Esophagus muscularis mucosa (tissue), 4 donors: ENCODE results near the gene PLEKHA6. TPM values are rescaled to one million over a fixed set of nuclear protein-coding genes. Genes with fewer than 3 reads are reported as not detected.

Experiments
- DNase-seq: peaks from one replicate; pipeline ENCODE4 v3.0.0-alpha.2; 2017; ENCODE audit errors: extremely low spot score
- H3K27ac ChIP-seq, 4 donors: fragments of 200-600 bp; sonication (generic); replicated peaks in 1 of 4; 1 replicate in 3 of 4; 2 replicates in 1 of 4; pipeline ENCODE4 v1.5.1; 2016 to 2019; ENCODE audit warnings: mild to moderate bottlenecking in 1 of 4
- H3K27me3 ChIP-seq, 4 donors: fragments of 200-600 bp; sonication (generic); one replicate each; pipeline versions ENCODE4 v1.5.1 to v1.6.0; 2016 to 2019
- H3K36me3 ChIP-seq, 4 donors: fragments of 200-600 bp; sonication (generic); one replicate each; pipeline ENCODE4 v1.5.1; 2016 to 2019
- H3K4me1 ChIP-seq, 4 donors: fragments of 200-600 bp; sonication (generic); one replicate each; pipeline ENCODE4 v1.5.1; 2016 to 2019
- H3K4me3 ChIP-seq, 4 donors: fragments of 200-600 bp; sonication (generic); 1 replicate in 2 of 4; 2 replicates in 2 of 4; pipeline ENCODE4 v1.5.1; 2016 to 2019; ENCODE audit warnings: mild to moderate bottlenecking in 4 of 4, moderate library complexity in 1 of 4
- H3K9me3 ChIP-seq, 4 donors: fragments of 200-600 bp; sonication (generic); 1 replicate in 3 of 4; 2 replicates in 1 of 4; pipeline ENCODE4 v1.5.1; 2016 to 2019
- EP300 ChIP-seq: sonication (generic); formaldehyde crosslinking; IDR thresholded peaks from one replicate; pipeline ENCODE4 v1.6.1; 2017; ENCODE audit warnings: antibody characterized with exemption
- POLR2A ChIP-seq: fragments of 450-650 bp; IDR thresholded peaks from one replicate; pipeline ENCODE4 v1.6.1; 2017; ENCODE audit warnings: antibody characterized with exemption, moderate library complexity, mild to moderate bottlenecking, low read depth
- POLR2AphosphoS5 ChIP-seq, 2 donors: sonication (generic); formaldehyde crosslinking; IDR thresholded peaks; one replicate each; pipeline ENCODE4 v1.6.1; 2017; ENCODE audit warnings: antibody characterized with exemption in 2 of 2
- WGBS: methylation state at CpG from one replicate; pipeline ENCODE4 v1.1.5; 2018; 5-methylcytosine and 5-hydroxymethylcytosine counted together
- intact Hi-C: fragments of 100-400 bp; cut with DNase I; formaldehyde crosslinking; loops from one replicate; pipeline ENCODE4 v1.15.1; 2023
- total RNA-seq, 4 donors: library from RNA; depleted of rRNA; stranded (reverse); fragments of >200 nt; gene quantifications; one replicate each; pipeline versions ENCODE4 v1.1.0 to v1.2.1, GENCODE V29; 2016
- TF ChIP-seq, protein P1 (sequence below), 3 experiments: fragments of 200-600 bp in 2 of 3; fragments of 450-650 bp in 1 of 3; sonication (generic) in 2 of 3; IDR thresholded peaks; one replicate each; pipeline ENCODE4 v1.5.1; 2017 to 2019; ENCODE audit warnings: antibody characterized with exemption in 3 of 3, mild to moderate bottlenecking in 2 of 3, moderate library complexity in 1 of 3

Gene PLEKHA6
- total RNA-seq, 4 donors from 2014 or later: 11.9 to 22.4 (median 15.9) TPM

DNA sequence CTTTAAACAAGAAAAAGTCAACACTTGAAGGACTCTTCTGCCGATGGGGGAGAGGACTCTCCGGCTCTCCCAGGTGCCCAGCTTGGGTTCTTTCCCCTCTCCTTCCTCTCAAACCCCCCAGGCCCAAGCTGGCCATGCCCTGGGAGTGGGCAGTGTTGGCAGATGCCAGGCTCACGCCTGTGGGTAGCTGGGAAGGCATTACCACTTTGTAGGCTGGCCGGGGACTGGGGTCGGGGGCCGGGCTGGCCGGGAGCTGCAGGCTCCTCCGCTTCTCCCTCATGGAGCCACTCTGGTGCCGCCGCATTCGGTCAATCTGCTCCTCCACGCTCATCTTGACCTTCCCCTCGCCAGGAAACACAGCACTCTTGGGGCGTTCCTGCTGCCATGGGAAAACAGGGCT, 129.5 kb downstream of the PLEKHA6 start:
- peaks cover 0 to 3% (median 0%) of the 10 kb centered on the region in 4 donors for H3K9me3 ChIP-seq
- intact Hi-C loops: no loop called here
- 98% methylated on average over 9 of the region's 14 CpGs for WGBS
- TF ChIP-seq, protein P1, sequence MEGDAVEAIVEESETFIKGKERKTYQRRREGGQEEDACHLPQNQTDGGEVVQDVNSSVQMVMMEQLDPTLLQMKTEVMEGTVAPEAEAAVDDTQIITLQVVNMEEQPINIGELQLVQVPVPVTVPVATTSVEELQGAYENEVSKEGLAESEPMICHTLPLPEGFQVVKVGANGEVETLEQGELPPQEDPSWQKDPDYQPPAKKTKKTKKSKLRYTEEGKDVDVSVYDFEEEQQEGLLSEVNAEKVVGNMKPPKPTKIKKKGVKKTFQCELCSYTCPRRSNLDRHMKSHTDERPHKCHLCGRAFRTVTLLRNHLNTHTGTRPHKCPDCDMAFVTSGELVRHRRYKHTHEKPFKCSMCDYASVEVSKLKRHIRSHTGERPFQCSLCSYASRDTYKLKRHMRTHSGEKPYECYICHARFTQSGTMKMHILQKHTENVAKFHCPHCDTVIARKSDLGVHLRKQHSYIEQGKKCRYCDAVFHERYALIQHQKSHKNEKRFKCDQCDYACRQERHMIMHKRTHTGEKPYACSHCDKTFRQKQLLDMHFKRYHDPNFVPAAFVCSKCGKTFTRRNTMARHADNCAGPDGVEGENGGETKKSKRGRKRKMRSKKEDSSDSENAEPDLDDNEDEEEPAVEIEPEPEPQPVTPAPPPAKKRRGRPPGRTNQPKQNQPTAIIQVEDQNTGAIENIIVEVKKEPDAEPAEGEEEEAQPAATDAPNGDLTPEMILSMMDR (IDR thresholded peaks at IDR 0.05): no peak
- no peak for TF ChIP-seq EP300
- TF ChIP-seq POLR2A: no peak
- no peak for TF ChIP-seq POLR2AphosphoS5 (IDR thresholded peaks at IDR 0.05)
- no peaks in the 10 kb centered on the region for H3K27me3 ChIP-seq
- no peaks in the 10 kb centered on the region for H3K4me1 ChIP-seq
- no peak for DNase-seq
- H3K36me3 ChIP-seq: peaks cover 0 to 54% (median 6%) of the 10 kb centered on the region in 4 donors
- no peak overlapping the region for H3K27ac ChIP-seq
- H3K4me3 ChIP-seq: no peak overlapping the region

DNA sequence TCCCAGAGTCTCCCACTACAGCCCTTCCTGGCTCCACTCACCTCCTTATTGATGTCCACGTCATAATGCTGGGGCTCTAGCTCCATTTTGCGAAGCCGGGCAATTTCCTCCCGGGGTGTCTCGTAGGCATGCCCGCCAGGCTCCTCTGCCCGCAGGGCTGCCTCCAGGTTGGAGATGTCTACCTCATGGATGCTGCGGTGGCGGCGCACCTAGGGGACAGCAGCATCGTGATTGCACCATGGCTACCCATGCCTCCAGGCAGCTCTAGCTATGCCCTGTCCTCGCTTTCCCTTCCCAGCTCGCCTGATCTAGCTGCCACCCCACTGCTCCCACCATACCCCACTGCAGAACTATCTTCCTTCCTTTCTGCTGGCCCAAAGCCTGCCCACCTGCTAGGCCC, 130.8 kb downstream of the PLEKHA6 start:
- H3K4me1 ChIP-seq: no peaks in the 10 kb centered on the region
- no peak overlapping the region for H3K27ac ChIP-seq
- TF ChIP-seq, protein P1 (IDR thresholded peaks at IDR 0.05): no peak
- TF ChIP-seq EP300 (no peak), POLR2AphosphoS5 (IDR thresholded peaks at IDR 0.05) (no peak), POLR2A (no peak)
- H3K4me3 ChIP-seq: no peak overlapping the region
- peaks cover 0 to 62% (median 6%) of the 10 kb centered on the region in 4 donors for H3K36me3 ChIP-seq
- intact Hi-C loops: no loop called here
- WGBS: 95% methylated on average over 13 of the region's 13 CpGs
- no peak for DNase-seq
- H3K27me3 ChIP-seq: no peaks in the 10 kb centered on the region
- H3K9me3 ChIP-seq: peaks cover 0 to 3% (median 0%) of the 10 kb centered on the region in 4 donors

DNA sequence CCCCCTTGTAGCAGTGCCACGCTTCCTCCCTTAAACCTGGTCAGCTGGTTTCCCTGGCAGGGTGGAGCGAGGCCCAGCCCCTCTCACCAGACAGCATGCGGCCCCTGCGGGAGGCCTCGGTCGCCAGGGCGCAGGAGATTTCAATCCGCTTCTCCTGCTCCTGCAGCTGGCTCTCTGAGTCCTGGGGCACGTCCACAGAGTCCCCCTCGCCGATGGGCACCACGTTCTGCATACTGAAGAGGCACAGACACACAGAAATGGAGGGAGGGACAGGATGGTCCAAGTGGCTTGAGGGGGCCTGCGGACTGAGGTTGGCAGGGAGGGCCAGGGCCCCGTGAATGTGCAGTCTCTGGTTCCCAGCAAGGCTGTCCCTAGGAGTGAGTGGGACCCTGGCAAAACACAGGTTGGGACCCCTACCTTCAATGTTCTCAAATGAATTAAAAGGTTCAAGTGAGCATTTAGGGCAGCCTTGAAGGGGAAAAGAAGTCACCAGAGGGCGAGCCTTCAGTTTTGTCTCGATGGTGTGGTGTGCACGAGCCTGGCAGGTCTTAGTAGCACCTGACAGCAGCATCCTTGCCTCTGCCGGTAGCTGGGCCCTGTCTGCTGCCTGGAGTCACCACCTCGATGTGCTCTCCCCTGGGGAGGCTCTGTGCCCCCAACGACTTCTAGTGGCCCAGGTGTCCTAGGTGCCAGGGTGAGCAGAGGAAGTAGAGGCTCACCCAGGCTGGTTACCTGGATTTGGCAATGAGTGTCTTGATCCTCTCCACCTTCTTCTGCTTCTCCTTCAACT, 131.5 kb downstream of the PLEKHA6 start:
- H3K27ac ChIP-seq: no peak overlapping the region
- no peak for DNase-seq
- intact Hi-C loops: no loop called here
- no peak overlapping the region for H3K4me3 ChIP-seq
- H3K4me1 ChIP-seq: no peaks in the 10 kb centered on the region
- H3K27me3 ChIP-seq: no peaks in the 10 kb centered on the region
- no peak for TF ChIP-seq POLR2A
- TF ChIP-seq, protein P1 (IDR thresholded peaks at IDR 0.05): no peak
- TF ChIP-seq POLR2AphosphoS5 (IDR thresholded peaks at IDR 0.05): no peak
- no peak for TF ChIP-seq EP300
- peaks cover 0 to 62% (median 6%) of the 10 kb centered on the region in 4 donors for H3K36me3 ChIP-seq
- 87% methylated on average over 8 of the region's 20 CpGs for WGBS
- peaks cover 0 to 3% (median 0%) of the 10 kb centered on the region in 4 donors for H3K9me3 ChIP-seq

DNA sequence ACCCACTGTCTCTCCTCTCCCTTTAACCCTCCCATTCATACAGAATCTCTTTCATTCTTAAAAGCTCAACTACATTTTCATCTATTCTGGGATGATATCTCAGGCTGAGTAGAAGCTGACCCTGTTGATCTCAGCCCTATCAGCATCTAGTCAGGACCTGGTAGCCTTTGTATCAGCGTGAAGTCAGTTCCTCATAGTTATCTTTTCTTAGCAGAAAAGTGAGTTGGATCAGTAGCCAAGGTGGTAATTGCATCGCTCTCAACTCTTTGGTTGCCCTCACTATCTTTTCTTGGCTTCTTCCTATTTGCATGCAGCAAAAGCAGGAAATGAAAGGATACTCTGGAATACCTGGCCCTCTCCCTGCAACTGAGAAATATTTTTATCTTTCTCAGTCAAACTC, 132.4 kb downstream of the PLEKHA6 start:
- 100% methylated on average over 2 of the region's 2 CpGs for WGBS
- Histone ChIP-seq H3K9me3 (peaks cover 0 to 3% (median 0%) of the 10 kb centered on the region in 4 donors), H3K27ac (no peak overlapping the region), H3K27me3 (no peaks in the 10 kb centered on the region), H3K4me1 (no peaks in the 10 kb centered on the region), H3K36me3 (peaks cover 0 to 71% (median 6%) of the 10 kb centered on the region in 4 donors), H3K4me3 (no peak overlapping the region)
- intact Hi-C loops: no loop called here
- DNase-seq: no peak
- TF ChIP-seq POLR2A (no peak), POLR2AphosphoS5 (IDR thresholded peaks at IDR 0.05) (no peak), EP300 (no peak)
- TF ChIP-seq, protein P1 (IDR thresholded peaks at IDR 0.05): no peak
